Breast epithelium (tissue), 4 donors: ENCODE results near the gene STAC2. TPM values are rescaled to one million over a fixed set of nuclear protein-coding genes. Genes with fewer than 3 reads are reported as not detected.

Experiments
- DNase-seq, 2 donors: peaks; one replicate each; pipeline ENCODE4 v3.0.0-alpha.2; 2019; ENCODE audit warnings: low spot score in 2 of 2
- H3K27ac ChIP-seq, 2 donors: fragments of 200-600 bp; sonication (generic) in 1 of 2; one replicate each; pipeline ENCODE4 v1.5.1; 2016 to 2019; ENCODE audit warnings: mild to moderate bottlenecking in 1 of 2
- H3K27me3 ChIP-seq, 2 donors: fragments of 200-600 bp; sonication (generic) in 1 of 2; one replicate each; pipeline versions ENCODE4 v1.5.1 to v1.6.0; 2017 to 2019; ENCODE audit warnings: control low read depth in 1 of 2, mild to moderate bottlenecking in 1 of 2
- H3K36me3 ChIP-seq: fragments of 200-600 bp; one replicate; pipeline ENCODE4 v1.5.1; 2019
- H3K4me1 ChIP-seq, 2 donors: fragments of 200-600 bp; sonication (generic); one replicate each; pipeline ENCODE4 v1.5.1; 2016 to 2019; ENCODE audit warnings: control low read depth in 1 of 2
- H3K4me3 ChIP-seq, 3 donors: fragments of 200-600 bp; sonication (generic); 1 replicate in 2 of 3; 2 replicates in 1 of 3; pipeline ENCODE4 v1.5.1; 2016 to 2019; ENCODE audit warnings: mild to moderate bottlenecking in 3 of 3, moderate library complexity in 2 of 3
- H3K9me3 ChIP-seq, 2 donors: fragments of 200-600 bp; sonication (generic) in 1 of 2; one replicate each; pipeline ENCODE4 v1.5.1; 2016 to 2019; ENCODE audit warnings: control low read depth in 1 of 2
- POLR2A ChIP-seq: fragments of 450-650 bp; IDR thresholded peaks from one replicate; pipeline ENCODE4 v1.6.1; 2016; ENCODE audit warnings: antibody characterized with exemption, mild to moderate bottlenecking, moderate library complexity
- POLR2AphosphoS5 ChIP-seq, 3 donors: sonication (generic); formaldehyde crosslinking; IDR thresholded peaks; one replicate each; pipeline ENCODE4 v1.6.1; 2017; ENCODE audit warnings: antibody characterized with exemption in 3 of 3
- intact Hi-C: fragments of 100-400 bp; cut with DNase I; formaldehyde crosslinking; loops from one replicate; pipeline ENCODE4 v1.15.1; 2023; ENCODE audit warnings: low total_unique reads
- total RNA-seq, 3 donors: library from RNA; depleted of rRNA; stranded (reverse); fragments of >200 nt; gene quantifications; one replicate each; pipeline ENCODE4 v1.1.0, GENCODE V29; 2016
- TF ChIP-seq, protein P1 (sequence below), 3 donors: fragments of 450-650 bp; IDR thresholded peaks; one replicate each; pipeline ENCODE4 v1.5.1; 2016 to 2017; ENCODE audit warnings: antibody characterized with exemption in 3 of 3, mild to moderate bottlenecking in 3 of 3, moderate library complexity in 3 of 3

STAC2 gene
- total RNA-seq, 3 donors from 2014 or later = 26.5 to 121 TPM; not detected in 1

DNA sequence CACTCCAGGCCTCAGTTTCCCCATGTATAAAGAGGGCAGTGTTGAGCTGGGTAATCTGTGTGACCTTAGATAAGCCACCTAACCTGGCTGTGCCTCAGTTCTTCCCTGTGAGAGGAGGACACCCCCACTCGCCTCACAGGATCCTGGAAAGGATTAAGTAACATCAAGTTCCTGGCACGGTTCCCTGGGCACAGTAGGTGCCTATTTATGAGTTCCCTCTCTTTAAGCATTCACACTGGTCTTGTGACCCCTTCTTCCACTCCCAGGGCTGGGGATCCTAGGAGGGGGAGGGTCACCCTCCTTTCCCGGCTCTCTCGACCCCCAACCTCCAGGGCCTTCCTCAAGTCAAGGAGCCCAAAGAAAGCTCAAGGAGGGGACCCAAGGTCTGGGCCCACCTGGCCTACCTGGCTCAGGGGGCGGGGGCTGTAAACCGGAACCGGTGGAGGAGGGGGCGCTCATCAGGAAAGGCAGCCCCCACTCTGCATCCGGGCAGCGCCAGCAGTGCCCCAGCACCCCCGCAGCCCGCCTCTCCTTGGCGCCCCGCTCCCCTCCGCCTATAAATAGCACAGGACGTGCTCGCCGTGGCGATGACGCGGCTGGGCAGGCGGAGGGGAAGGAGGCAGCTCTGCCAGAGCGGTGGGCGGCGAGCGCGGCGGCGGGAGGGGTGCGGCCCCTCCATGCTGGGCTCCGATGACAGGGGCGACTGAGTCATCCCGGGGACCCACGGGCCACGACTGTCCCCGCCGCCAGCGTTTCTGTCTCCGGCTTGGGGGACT is 16.2 kb downstream of the STAC2 start:
- no peaks in the 10 kb centered on the region for H3K27me3 ChIP-seq
- peak in 2 of 3 donors; percentile 32 to 49 for TF ChIP-seq POLR2AphosphoS5 (IDR thresholded peaks at IDR 0.05)
- no peak for TF ChIP-seq POLR2A
- TF ChIP-seq, protein P1, sequence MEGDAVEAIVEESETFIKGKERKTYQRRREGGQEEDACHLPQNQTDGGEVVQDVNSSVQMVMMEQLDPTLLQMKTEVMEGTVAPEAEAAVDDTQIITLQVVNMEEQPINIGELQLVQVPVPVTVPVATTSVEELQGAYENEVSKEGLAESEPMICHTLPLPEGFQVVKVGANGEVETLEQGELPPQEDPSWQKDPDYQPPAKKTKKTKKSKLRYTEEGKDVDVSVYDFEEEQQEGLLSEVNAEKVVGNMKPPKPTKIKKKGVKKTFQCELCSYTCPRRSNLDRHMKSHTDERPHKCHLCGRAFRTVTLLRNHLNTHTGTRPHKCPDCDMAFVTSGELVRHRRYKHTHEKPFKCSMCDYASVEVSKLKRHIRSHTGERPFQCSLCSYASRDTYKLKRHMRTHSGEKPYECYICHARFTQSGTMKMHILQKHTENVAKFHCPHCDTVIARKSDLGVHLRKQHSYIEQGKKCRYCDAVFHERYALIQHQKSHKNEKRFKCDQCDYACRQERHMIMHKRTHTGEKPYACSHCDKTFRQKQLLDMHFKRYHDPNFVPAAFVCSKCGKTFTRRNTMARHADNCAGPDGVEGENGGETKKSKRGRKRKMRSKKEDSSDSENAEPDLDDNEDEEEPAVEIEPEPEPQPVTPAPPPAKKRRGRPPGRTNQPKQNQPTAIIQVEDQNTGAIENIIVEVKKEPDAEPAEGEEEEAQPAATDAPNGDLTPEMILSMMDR (IDR thresholded peaks at IDR 0.05) = no peak
- DNase-seq = peak in 1 of 2 donors; percentile 89
- no peaks in the 10 kb centered on the region for H3K9me3 ChIP-seq
- H3K36me3 ChIP-seq = no peaks in the 10 kb centered on the region
- intact Hi-C loops = no loop called here
- H3K4me3 ChIP-seq = peak overlapping the region; percentile 35 to 61 (median 36)
- peak overlapping the region; percentile 88 to 89 for H3K27ac ChIP-seq
- H3K4me1 ChIP-seq = peaks cover 9 to 36% of the 10 kb centered on the region in 2 donors

DNA sequence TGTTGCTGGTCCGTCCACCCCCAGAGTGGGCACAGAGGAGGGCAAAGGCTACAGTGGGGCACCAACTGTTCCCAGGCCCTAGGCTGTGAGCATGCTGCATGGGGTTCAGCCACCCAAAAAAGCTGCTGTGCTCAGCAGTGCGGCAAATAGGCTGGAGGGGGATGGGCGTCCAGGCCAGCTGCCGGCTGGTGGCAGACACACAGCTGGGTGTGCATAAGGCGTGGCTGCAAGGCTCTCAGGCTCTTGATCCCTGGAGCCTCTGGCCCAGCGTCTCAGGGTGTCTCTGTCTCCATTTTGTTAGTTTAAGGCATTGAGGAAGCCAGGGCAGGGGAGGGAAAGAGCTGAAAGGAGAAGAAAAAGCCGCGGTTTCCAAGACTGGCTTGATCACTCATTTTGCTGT is 16.9 kb downstream of the STAC2 start:
- Histone ChIP-seq H3K27ac (peak overlapping the region; percentile 88 to 89), H3K4me1 (peaks cover 9 to 36% of the 10 kb centered on the region in 2 donors), H3K27me3 (no peaks in the 10 kb centered on the region), H3K4me3 (peak overlapping the region in 1 of 3 donors; percentile 35), H3K36me3 (no peaks in the 10 kb centered on the region), H3K9me3 (no peaks in the 10 kb centered on the region)
- TF ChIP-seq, protein P1 (IDR thresholded peaks at IDR 0.05) = no peak
- TF ChIP-seq POLR2AphosphoS5 (IDR thresholded peaks at IDR 0.05) (no peak), POLR2A (no peak)
- intact Hi-C loops = no loop called here
- no peak for DNase-seq

DNA sequence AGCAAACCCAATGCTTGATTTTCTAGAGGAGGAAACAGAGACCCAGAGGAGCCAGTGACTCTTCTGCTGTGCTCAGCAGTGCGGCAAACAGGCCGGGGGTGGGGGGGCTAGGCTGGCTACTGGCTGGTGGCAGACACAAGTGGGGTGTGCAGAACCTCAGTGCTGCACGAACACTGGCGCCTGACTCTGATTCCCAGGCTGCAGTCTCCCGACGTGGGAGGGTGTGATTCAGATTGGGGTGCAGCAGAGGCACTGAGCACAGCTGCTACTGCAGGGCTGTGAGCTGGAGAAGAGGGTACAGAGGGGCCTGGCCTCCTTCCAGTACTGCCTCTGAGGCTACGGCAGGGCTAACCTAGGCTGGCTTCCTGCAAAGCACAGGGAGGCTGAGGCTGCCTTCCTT is 17.6 kb downstream of the STAC2 start:
- peak overlapping the region in 1 of 2 donors; percentile 35 for H3K27ac ChIP-seq
- H3K9me3 ChIP-seq = no peaks in the 10 kb centered on the region
- H3K27me3 ChIP-seq = no peaks in the 10 kb centered on the region
- peaks cover 9 to 34% of the 10 kb centered on the region in 2 donors for H3K4me1 ChIP-seq
- no peaks in the 10 kb centered on the region for H3K36me3 ChIP-seq
- no peak overlapping the region for H3K4me3 ChIP-seq
- DNase-seq = no peak
- intact Hi-C loops = no loop called here
- TF ChIP-seq POLR2AphosphoS5 (IDR thresholded peaks at IDR 0.05) (no peak), POLR2A (no peak)
- TF ChIP-seq, protein P1 (IDR thresholded peaks at IDR 0.05) = no peak

DNA sequence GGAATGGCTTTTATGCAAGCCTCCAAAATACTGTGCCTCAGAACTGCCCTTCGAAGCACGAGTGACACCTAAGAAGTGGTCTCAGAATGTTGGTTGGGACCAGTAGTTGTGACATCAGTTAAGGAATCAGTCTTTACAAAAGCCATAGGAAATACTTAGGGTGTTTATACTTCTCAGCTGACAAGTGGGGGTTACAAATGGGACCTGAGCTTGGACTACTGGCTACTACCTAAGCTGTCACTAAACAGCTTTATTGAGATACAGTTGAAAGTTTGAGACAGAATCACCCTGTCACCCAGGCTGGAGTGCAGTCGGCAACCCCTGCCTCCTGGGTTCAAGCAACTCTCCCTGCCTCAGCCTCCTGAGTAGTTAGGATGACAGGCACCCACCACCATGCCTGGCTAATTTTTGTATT is 20.6 kb downstream of the STAC2 start:
- Histone ChIP-seq H3K27ac (no peak overlapping the region), H3K4me1 (peaks cover 9 to 29% of the 10 kb centered on the region in 2 donors), H3K9me3 (no peaks in the 10 kb centered on the region), H3K36me3 (peaks cover 5% of the 10 kb centered on the region), H3K27me3 (no peaks in the 10 kb centered on the region), H3K4me3 (no peak overlapping the region)
- no peak for DNase-seq
- TF ChIP-seq, protein P1 (IDR thresholded peaks at IDR 0.05) = no peak
- TF ChIP-seq POLR2A (no peak), POLR2AphosphoS5 (IDR thresholded peaks at IDR 0.05) (no peak)
- intact Hi-C loops = no loop called here

DNA sequence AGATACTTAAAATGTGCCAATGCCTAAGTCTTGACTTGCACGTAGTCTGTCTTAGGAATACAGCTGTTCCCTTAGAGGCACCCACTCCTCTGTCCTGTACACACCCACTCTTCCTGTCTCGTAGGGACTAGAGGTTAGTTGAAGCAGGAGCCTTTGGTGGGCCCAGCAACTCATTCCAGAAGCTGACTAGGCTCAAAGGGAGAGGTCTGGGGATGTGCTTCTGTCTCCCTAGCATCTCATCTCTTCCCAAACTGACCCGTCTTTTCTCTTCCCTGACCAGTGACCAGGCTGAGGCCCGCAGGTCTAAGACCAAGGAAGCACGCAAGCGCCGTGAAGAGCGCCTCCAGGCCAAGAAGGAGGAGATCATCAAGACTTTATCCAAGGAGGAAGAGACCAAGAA is 21.5 kb downstream of the STAC2 start:
- Histone ChIP-seq H3K36me3 (peaks cover 5% of the 10 kb centered on the region), H3K27me3 (no peaks in the 10 kb centered on the region), H3K9me3 (no peaks in the 10 kb centered on the region), H3K4me1 (peaks cover 4 to 21% of the 10 kb centered on the region in 2 donors), H3K27ac (no peak overlapping the region), H3K4me3 (no peak overlapping the region)
- DNase-seq = no peak
- intact Hi-C loops = no loop called here
- TF ChIP-seq POLR2AphosphoS5 (IDR thresholded peaks at IDR 0.05) = no peak
- TF ChIP-seq, protein P1 (IDR thresholded peaks at IDR 0.05) = no peak
- TF ChIP-seq POLR2A = no peak
